ENCODE data around the gene CHAT.

DNA sequence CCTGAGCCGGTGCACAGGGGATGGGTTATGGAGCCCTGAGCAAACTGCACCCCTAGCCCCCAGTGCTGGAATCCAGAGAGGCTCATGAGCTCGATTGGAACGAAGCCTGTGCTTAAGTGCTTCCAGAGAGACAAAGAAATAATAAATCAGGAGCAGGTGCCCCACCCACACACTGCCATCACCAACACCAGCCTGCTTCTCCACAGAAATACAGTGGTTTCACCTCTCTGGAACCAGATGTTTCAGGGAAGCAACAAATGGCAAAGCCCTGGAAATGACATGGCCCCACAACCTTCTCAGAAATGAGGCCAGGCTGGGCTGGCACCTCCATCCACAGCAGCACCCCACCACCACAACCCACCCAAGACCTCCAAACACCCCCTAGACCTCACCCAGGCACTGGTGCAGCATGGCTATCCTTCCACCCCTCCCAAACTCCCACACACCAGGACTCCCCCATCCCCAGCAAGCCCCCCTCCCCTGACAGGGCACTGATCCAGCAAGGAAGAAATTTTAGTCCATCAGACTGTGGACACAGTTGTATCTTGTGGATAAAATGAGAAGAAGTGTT lies 7.8 kb upstream of the CHAT start:
- TF ChIP-seq CTCF (IDR thresholded peaks at IDR 0.05; ENCODE audit: extremely low read depth in 1 of 2, insufficient read depth in 1 of 2, low read depth in 1 of 2, low read length in 2 of 2) (no peak), MYC (IDR thresholded peaks at IDR 0.05; ENCODE audit: low read depth, low read length) (no peak), EZH2 (IDR thresholded peaks at IDR 0.05; ENCODE audit: borderline replicate concordance, low read depth, low read length, severe bottlenecking) (no peak), POLR2A (IDR thresholded peaks at IDR 0.05; ENCODE audit: low read depth, low read length) (no peak), FOS (IDR thresholded peaks at IDR 0.05; ENCODE audit: borderline replicate concordance, insufficient read depth, low read length) (no peak), POLR2AphosphoS5 (IDR thresholded peaks at IDR 0.05; ENCODE audit: insufficient read depth, low read depth, low read length) (no peak)
